CD4-positive, alpha-beta T cell treated with Interleukin-15 for 4 hours (primary cell): ENCODE data around the gene KAZN.

Experiments
- DNase-seq: peaks from one replicate; pipeline ENCODE4 v3.0.0-alpha.2; 2020; ENCODE audit warnings: low spot score

The KAZN gene

GRCh38 chr1:14857436-14858195, 259.1 kb downstream of the KAZN start:
- no peak for DNase-seq

DNA sequence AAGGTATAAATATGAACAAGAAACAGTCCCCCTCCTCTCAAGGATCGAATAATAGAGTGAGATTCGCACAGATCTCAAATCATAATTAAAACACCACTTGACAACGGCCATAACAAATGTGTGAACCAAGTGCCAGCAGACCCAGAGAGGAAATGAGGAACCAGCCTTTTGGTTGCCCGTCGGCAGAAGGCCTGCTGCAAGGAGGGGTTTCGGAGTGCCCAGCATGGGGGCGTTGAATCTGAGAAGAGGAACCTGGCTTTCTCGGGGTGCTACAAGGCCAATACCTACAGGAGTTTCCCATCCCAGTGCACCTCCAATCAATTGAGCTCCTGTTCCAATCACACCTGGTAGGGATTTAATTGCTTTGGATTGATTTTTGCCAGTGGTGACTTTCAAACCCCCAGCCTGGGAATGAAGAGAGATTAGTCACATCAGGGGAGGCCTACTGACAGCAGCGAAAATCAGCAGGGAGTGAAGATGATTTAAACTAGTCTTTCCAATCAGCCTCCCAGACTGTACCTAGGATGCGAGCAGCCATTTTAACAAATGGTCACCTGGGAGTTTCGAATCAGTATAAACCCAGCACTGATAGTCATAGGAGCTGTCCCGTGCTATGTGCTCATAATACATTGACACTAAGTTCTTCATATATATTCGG, 263.8 kb downstream of the KAZN start:
- no peak for DNase-seq

- DNase-seq: no peak
Measured at GRCh38 chr1:14865106-14865505, 266.6 kb downstream of the KAZN start.

DNA sequence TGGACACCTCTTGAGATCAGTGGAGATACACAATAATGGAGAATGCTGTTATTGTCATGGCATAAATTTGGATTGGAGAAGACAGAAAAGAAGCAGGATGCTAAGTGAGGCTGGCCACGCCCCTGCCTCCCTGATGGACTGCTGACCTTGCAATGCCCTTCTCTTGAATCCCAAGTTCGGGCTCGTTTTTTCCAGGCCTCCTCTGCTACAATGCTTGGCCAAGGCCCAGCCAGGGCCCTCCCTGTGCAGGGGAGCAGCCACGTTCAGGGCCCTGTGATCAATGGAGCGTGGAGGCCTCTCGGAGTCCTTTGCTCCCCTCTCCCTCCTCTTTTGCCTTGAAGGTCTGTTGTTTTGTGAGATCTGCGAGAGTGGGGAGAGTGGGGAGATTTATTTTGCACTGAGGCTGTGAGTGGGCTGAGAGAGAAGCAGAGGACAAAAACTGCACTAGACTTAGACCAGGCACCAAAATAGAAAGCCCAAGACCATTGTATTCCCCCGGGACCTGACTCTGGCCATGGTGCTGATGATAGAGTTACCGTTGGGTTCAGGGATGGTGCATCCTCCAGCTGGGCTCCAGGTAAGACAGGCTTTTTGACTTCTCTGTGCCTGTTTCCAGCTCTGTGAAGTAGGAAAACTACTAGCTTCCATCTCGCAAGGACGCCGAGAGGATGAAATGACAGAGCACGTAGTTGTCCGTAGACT, 268.6 kb downstream of the KAZN start:
- DNase-seq: no peak

DNA sequence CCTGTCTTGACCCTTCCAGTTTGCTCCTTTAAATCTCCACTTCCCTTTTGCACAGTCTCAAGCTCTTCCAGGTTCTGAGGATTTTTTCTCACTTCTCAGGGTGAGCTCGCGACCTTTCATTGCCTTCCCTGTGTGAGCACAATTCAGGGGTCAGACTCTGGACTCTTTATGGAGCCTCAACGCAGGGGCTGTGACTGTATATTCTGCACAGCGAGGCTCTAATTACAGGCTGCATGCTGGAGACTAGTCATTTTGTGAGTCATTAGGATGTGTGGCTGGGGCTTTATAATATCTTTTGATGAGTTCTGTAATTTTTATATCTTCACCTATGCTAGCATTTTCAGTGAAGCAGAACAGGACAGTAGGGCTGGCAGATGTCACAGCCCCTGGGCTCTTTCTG, 270.7 kb downstream of the KAZN start:
- no peak for DNase-seq

- no peak for DNase-seq
Measured at GRCh38 chr1:14871218-14871970, 272.9 kb downstream of the KAZN start.

GRCh38 chr1:14872762-14873161, 274.3 kb downstream of the KAZN start:
- DNase-seq: no peak

DNA sequence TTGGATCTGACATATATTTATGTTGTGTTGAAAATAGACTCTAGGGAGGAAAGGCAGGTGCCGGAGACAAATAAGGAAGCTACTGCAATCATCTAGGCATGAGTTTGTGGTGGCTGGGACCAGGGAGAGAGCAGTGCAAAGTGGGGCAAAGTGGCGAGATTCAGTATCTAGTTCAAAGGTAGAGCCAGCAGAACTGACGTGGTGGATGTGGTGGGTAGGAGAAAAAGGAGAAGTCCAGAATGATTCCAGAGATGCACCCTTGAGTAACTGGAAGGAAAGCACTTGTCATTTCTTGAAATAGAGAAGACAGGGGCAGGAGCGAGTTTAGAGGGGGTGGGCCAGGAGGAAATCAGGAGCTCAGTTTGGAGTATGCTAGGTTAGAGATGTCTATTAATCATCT, 275.2 kb downstream of the KAZN start:
- DNase-seq: no peak

DNA sequence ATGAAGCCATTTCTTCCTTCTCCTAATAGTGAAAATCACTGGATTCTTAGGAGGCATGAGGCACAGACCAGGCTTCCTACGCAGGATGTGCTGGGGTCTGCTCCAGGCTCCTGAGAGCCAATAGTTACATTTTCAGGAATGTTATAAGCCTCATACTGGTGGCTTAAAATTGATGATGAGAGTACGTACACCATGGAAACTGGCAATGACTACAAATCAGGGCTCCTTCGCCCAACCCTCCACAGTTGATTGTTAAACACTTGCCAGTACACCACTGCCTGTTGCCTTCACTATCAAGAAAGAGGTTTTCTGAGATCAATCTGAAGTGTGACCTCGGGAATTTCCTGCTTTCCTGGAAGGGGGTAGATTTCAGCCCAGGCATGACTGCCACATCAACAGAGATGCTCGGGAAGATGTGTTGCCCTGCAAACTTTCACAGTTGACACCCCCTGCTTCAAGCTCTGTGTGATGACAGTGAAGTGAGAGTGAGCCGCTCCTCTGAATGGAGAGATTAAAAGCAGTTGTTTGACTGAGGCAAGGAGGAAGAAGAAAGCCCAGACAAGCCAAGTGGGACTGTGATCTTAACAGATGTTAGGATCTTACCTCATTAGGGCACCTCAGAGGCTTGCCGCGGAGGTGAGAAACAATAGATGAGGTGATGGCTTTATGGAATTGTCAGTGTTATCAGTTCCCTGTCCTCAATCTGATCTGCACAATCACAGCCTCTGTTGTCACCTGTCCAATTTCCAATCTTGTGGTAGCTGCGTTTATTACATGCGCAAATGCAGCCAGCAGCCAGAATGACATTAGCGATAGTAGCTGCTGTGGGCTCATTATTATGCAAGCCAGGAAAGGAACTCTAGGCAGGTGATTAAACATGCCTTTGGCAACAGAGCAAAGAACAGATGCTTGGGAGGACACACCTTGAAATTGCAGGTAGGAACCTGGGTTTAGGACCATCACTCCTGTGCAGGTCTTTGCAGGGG, 277.3 kb downstream of the KAZN start:
- DNase-seq: no peak

- no peak for DNase-seq
Measured at GRCh38 chr1:14876747-14877146, 278.3 kb downstream of the KAZN start.

DNA sequence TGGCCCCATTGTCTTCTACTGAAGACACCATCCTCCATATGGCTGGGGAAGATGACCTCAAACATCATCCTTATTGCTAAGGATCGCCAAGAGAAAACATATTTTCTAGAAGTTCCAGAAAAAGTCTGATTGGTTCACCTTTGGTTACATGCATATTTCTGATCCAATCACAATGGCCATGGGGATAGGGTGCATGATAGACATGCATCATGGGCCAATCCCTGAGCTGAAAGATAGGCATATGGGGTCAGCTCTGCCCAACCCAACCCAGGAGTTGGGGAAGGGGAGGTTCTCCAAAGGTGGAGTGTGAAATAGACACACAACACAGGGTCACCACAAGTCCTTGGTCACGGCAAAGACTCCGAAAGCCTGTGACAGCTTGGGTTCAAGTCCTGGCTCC, 278.7 kb downstream of the KAZN start:
- no peak for DNase-seq

GRCh38 chr1:14878124-14878523, 279.6 kb downstream of the KAZN start:
- no peak for DNase-seq

DNA sequence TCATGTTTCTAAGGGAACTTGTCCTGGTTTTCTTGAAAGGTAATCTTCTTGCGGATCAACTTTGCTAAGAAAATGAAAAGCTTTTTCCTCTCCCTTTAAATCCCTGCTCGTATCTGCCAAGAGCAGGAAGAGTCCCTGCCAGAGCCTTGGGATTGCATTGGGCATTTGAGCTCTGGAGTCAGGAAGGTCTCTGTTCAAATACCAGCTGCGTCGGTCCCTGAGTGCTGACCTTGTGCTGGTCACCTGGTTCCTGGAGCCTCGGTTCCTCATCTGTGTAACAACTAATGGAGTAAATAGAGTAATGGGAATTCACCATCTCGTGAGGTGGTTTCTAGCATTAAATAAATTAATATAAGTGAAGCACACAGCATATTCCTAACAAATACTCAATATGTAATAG, 280.5 kb downstream of the KAZN start:
- no peak for DNase-seq

- DNase-seq: no peak
Measured at GRCh38 chr1:14880456-14881316, 282.2 kb downstream of the KAZN start.

- DNase-seq: no peak
Measured at GRCh38 chr1:14881775-14882672, 283.5 kb downstream of the KAZN start.

DNA sequence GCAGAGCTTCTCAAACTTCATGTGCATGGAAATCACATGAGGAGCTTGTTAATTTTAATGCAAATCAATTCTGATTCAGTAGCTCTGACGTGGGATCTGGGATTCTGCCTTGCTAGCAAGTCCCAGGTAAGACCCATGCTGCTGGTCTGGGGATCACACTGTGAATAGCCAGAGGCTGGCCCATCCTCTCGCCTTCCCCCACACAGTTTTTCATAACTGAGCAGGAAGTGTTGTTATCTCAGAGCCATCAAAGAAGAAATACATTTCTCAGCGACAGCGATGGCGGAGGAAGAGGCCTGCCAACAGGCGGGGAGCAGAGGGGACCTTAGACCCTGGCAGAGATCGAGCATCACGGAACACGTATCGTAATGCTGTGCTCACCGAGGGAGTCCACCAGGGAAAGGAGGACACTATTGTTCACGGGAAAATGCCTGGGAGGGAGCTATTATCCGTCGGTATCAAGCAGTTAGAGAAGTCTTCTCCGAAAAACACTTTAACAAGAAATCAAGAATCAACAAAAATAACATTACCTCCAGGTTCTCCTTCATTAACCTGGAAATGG, 286.2 kb downstream of the KAZN start:
- no peak for DNase-seq

GRCh38 chr1:14887044-14887566, 288.6 kb downstream of the KAZN start:
- no peak for DNase-seq

- no peak for DNase-seq
Measured at GRCh38 chr1:14887764-14888350, 289.4 kb downstream of the KAZN start.
